Hematopoietic multipotent progenitor cell (in vitro differentiated cells): ENCODE data around the gene RBM4B. TPM values are rescaled to one million over a fixed set of nuclear protein-coding genes. Genes with fewer than 3 reads are reported as not detected.
"Not testable (repeated sequence)": the region's sequence is repeated elsewhere in the genome, so short reads cannot be mapped to it uniquely, and the experiment has no call there.

Experiments used
- DNase-seq, 3 donors: peaks; one replicate each; pipeline ENCODE4 v3.0.0-alpha.2; 2011 to 2015; ENCODE audit warnings: low read depth in 2 of 3, low spot score in 2 of 3
- total RNA-seq: library from RNA; depleted of rRNA; stranded (reverse); fragments of >200 nt; gene quantifications from one replicate; pipeline ENCODE4 v1.2.3, GENCODE V29; 2012

Gene RBM4B
- total RNA-seq, 1 donor: 31.8 TPM

DNA sequence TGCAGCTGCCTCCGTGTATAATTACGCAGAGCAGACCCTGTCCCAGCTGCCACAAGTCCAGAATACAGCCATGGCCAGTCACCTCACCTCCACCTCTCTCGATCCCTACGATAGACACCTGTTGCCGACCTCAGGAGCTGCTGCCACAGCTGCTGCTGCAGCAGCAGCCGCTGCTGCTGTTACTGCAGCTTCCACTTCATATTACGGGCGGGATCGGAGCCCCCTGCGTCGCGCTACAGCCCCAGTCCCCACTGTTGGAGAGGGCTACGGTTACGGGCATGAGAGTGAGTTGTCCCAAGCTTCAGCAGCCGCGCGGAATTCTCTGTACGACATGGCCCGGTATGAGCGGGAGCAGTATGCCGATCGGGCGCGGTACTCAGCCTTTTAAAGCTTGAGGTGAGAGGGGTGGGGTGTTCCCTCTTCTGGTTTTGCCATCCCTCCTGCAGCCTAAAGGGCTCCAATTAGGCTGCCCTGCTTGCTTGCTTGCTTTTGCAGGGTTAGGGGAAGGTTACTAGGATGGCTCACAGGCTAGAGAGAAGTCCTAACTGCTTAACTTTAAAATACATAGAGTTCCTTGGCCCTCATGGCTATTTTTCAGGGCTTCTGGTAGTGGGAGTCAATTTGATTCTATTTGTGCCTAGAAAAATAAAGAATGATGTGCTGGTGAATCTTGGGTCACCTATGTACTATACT lies 33.8 kb downstream of the RBM4B start:
- no peak for DNase-seq

- DNase-seq: no peak
These were observed 35.9 kb downstream of the RBM4B start for GRCh38 chr11:66641834-66642233.

DNA sequence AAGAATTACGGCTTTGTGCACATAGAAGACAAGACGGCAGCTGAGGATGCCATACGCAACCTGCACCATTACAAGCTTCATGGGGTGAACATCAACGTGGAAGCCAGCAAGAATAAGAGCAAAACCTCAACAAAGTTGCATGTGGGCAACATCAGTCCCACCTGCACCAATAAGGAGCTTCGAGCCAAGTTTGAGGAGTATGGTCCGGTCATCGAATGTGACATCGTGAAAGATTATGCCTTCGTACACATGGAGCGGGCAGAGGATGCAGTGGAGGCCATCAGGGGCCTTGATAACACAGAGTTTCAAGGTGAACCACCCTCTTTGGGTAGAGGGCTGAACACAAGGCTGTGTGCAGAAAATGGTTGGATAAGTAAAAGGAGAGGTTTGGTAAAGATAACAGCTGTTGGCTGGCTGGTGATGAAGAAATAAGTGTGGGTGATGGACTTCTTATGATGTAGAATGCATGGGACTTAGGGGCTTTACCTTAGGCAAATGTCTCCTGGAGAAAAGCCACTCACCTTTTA lies 37.8 kb downstream of the RBM4B start:
- DNase-seq: not testable (repeated sequence)

DNA sequence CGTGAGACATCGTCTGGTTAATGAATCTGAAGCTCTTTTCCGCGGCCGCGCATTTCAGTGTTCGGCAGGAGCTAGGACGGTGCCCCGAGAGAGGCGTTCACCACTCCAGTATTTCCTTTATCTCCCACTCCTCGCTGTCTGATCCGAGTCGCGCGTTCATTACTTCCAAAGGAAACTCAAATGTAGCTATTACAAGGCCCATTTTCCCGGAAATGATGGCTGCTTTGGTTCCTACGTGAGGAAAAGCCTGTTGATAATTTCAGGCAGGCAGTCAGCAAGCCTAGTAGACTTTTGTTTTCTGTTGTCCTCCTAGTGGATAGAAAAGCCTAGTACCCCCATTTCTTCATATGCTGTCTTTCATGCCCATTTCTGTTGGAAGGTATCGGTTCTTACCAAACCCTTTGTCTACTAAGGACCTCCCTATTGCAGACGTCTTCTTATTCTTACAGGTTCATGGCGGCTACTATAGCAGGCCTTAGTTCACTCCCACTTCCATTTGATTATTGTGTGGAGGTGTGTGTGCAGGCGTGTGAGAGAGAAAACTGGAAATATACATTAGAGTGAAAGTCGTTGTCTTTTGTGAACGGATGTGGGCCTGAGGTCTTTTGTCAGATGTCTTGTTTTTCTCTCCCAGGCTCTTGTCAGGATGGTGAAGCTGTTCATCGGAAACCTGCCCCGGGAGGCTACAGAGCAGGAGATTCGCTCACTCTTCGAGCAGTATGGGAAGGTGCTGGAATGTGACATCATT lies 38.4 kb downstream of the RBM4B start:
- DNase-seq: peak in 2 of 3 donors; percentile 62 to 74

- DNase-seq: peak; percentile 90 to 100 (median 100)
These were observed 39.3 kb downstream of the RBM4B start, which contains the start of gene RBM4 for GRCh38 chr11:66638177-66639065. TSS of gene RBM4 (plus strand) at chr11:66638703. CDS start at chr11:66639712, 1,009 bp downstream.

- DNase-seq: no peak
These were observed 40.0 kb downstream of the RBM4B start for GRCh38 chr11:66637557-66638176.

- no peak for DNase-seq
These were observed 41.3 kb downstream of the RBM4B start for GRCh38 chr11:66636411-66636810.

GRCh38 chr11:66632952-66633351 lies 44.7 kb downstream of the RBM4B start:
- DNase-seq: no peak

DNA sequence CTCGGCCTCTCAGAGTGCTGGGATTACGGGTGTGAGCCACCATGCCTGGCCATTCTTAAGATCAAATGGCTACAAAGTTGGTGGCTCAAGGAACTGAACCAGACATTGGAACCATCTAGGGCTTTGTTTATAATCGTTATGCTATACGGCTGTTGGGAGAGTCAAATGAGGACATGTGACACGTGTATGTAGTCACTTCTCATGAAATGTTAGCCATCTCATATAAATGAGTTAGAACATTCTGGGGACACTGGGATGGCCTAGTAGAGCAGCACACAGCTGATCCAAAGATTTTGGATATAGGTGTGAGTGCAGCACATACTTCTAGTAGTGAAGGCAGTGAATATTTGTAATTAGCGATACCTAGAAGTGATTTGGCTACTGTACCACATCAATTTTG lies 45.8 kb downstream of the RBM4B start:
- DNase-seq: no peak

- DNase-seq: no peak
These were observed 48.3 kb downstream of the RBM4B start for GRCh38 chr11:66629356-66629755.

- DNase-seq: no peak
These were observed 49.6 kb downstream of the RBM4B start for GRCh38 chr11:66628061-66628603.

DNA sequence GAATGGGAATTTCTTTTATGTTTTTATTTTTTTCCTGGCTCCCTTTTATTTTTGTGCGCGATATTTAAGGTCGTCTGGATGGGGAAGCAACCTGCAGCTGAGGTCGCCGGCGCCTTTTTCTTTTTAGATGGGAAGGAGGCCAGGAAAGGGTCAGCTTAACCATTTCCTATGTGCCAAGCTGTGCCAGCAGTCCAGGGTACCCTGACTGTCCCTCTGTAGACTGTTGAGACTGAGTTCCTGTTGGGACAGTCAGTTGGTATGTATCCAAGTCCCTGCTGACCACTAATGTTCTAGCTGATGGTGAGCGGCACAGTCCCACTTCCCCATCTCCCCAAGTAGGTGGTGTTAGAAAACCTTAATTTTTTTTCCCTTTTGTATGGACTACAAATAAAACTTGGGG lies 50.8 kb downstream of the RBM4B start:
- DNase-seq: no peak

DNA sequence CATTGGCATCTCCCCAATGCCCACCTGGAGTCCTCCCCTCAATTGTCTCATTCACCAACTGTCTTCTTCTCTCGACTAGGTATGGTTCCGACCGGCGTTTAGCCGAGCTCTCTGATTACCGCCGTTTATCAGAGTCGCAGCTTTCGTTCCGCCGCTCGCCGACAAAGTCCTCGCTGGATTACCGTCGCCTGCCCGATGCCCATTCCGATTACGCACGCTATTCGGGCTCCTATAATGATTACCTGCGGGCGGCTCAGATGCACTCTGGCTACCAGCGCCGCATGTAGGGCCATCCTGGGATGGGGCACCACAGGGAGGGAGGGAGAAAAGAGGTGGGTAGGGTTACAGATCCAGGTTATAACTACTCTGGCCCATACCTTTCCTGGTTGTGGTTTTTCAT lies 51.3 kb downstream of the RBM4B start:
- DNase-seq: no peak

DNA sequence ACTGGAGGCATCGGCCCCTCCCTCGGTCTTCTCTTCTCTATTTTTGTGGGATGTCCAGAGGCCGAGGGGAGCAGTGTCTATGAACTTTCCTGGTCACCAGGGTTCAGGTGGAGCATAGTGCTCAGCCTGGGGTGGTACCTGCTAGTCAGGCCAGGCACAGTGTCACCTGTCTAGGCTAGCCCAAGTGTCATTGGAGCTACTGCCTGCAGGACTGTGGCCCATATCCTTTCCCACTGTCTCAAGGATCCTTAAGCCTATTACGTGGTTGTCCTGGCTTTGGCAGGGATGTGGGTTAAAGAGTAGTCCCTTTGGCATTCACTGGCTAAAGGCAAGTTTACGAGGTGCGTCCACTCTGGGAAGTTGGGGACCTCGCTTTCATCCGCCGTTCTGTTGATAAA lies 51.9 kb downstream of the RBM4B start:
- no peak for DNase-seq

- no peak for DNase-seq
These were observed 52.5 kb downstream of the RBM4B start for GRCh38 chr11:66625041-66625751.

- no peak for DNase-seq
These were observed 53.2 kb downstream of the RBM4B start for GRCh38 chr11:66624450-66624849.

DNA sequence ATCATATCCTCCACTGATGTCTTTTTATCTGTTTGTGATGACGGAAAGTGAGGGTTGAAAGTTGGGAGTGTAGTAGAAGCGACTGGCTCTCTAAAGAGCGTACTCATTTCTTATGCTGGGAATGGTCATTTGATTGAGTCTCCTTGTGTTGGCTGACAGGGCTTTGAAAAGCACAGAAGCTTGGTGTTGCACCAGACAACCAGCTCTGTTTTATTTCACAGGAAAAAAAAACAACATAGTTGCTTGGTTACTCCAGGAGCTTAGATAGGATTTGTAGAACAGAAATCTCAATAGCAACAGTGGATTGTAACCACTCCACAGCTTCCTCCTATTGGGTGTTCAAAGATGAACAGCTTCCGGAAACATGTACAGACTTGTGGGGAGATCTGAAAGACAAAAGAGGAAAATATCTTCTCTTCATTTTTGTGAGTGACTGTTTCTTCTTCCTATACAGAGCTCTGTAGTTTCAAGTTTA lies 58.6 kb downstream of the RBM4B start:
- DNase-seq: peak; percentile 50 to 90 (median 64)

DNA sequence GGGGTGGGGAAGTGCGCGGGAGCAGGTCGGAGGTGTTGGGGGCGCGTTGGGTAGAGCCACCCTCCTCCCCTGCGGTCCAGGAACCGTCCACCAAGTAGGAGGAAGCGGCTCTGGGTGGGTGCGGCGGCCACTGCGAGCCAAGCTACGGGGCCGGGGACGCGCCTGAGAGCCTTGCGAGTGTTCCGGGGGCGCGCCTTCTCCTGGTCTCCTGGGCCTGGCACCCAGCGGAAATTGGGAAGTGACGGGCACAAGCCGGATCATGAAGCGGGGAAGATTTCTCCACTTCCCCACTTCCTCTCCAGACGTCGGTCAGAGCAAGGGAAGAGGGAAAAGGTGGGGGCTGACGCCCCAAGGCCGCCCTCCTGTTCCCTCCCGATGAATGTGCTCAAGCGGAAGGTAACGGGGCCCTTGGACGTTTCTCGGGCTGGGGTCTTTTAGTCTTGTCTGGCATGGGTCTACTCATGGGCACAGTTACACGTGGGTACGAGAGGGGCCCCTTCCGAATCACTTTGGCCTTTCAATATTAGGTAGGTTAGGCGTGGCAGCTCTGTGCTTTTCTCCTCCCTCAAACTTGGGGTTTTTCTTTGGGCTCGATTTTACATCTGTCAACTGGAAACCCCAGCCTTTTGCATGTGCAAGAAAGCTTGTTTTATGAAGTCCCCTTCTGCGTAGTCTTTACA lies 60.4 kb downstream of the RBM4B start:
- no peak for DNase-seq
